ENCODE measurements around the gene BRINP3.

- TF ChIP-seq CTCF (conservative IDR thresholded peaks at IDR 0.05) (no peak), ZFX (IDR thresholded peaks at IDR 0.05) (no peak)
These were observed 112.4 kb downstream of the BRINP3 start for GRCh38 chr1:190365283-190365682.

Measured in C4-2B (cell line).